Measurements from ENCODE around the gene ARHGEF4. TPM values are rescaled to one million over a fixed set of nuclear protein-coding genes. Genes with fewer than 3 reads are reported as not detected.
A peak's percentile ranks its signal among the peaks of the same experiment; 100 is the strongest.

Gene ARHGEF4
- total RNA-seq, 1 donor from 2014 or later: 11.1 TPM

DNA sequence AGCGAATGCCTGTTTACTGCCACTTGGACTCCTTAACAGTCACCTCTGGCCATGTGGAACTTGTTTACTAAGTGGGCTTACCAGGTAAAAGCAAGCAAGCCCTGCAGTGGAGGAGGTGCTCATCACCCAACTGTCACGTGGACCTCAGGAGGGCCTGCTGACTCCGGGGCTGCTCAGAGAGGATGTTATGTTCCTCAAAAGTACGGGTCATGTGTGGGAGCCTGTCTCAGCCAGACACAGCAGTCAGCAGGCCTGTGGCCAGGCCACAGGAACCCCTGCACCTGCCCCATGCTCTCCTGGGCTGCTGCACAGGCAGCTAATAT lies 45.1 kb upstream of the ARHGEF4 start:
- H3K4me3 ChIP-seq: no peak overlapping the region
- ATAC-seq (peak; percentile 74), DNase-seq (no peak)
- H3K36me3 ChIP-seq: no peaks in the 10 kb centered on the region
- H3K27me3 ChIP-seq: peaks cover 5% of the 10 kb centered on the region
- intact Hi-C loops (cut with DNase I): no loop called here
- TF ChIP-seq CTCF (IDR thresholded peaks at IDR 0.05): no peak
- H3K27ac ChIP-seq: no peak overlapping the region
- H3K9me3 ChIP-seq: no peaks in the 10 kb centered on the region
- no peaks in the 10 kb centered on the region for H3K4me1 ChIP-seq

- ATAC-seq (no peak), DNase-seq (no peak)
- Histone ChIP-seq H3K27me3 (peaks cover 5% of the 10 kb centered on the region), H3K4me3 (no peak overlapping the region), H3K9me3 (no peaks in the 10 kb centered on the region), H3K27ac (no peak overlapping the region), H3K36me3 (no peaks in the 10 kb centered on the region), H3K4me1 (peaks cover 10% of the 10 kb centered on the region)
- TF ChIP-seq CTCF (IDR thresholded peaks at IDR 0.05): no peak
- intact Hi-C loops (cut with DNase I): no loop called here
Observed at GRCh38 chr2:130795431-130795830, 41.3 kb upstream of the ARHGEF4 start.

DNA sequence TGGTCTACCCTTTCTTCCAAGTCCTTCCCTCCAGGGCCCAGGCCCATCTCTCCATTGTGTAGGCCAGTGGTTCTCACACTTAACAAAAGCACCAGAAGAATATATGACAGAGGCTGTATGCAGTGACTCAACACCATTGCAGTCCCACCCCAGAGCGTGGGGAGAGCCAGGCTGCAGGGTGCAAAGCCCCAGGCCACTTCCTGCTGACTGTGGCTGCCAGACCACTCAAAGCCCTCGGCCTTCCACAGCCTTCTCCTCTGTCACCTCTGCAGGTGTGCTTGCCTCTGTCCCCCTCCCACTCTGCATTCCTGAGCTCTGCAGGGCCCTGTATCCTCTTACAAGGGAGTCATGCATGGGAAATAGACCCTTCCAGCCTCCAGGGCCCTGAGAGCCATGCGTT lies 40.4 kb upstream of the ARHGEF4 start:
- H3K27ac ChIP-seq: no peak overlapping the region
- DNase-seq (no peak), ATAC-seq (no peak)
- peaks cover 5% of the 10 kb centered on the region for H3K27me3 ChIP-seq
- H3K9me3 ChIP-seq: no peaks in the 10 kb centered on the region
- no peaks in the 10 kb centered on the region for H3K36me3 ChIP-seq
- peaks cover 10% of the 10 kb centered on the region for H3K4me1 ChIP-seq
- no peak overlapping the region for H3K4me3 ChIP-seq
- intact Hi-C loops (cut with DNase I): no loop called here
- TF ChIP-seq CTCF (IDR thresholded peaks at IDR 0.05): no peak

- Histone ChIP-seq H3K27ac (peak overlapping the region; percentile 82), H3K27me3 (peaks cover 5% of the 10 kb centered on the region), H3K4me1 (peaks cover 10% of the 10 kb centered on the region), H3K36me3 (no peaks in the 10 kb centered on the region), H3K9me3 (no peaks in the 10 kb centered on the region), H3K4me3 (peak overlapping the region; percentile 64)
- peak; percentile 85 for TF ChIP-seq CTCF (IDR thresholded peaks at IDR 0.05)
- DNase-seq (peak; percentile 96), ATAC-seq (peak; percentile 98)
- intact Hi-C loops (cut with DNase I): no loop called here
Observed at GRCh38 chr2:130797493-130798435, 39.0 kb upstream of the ARHGEF4 start.

DNA sequence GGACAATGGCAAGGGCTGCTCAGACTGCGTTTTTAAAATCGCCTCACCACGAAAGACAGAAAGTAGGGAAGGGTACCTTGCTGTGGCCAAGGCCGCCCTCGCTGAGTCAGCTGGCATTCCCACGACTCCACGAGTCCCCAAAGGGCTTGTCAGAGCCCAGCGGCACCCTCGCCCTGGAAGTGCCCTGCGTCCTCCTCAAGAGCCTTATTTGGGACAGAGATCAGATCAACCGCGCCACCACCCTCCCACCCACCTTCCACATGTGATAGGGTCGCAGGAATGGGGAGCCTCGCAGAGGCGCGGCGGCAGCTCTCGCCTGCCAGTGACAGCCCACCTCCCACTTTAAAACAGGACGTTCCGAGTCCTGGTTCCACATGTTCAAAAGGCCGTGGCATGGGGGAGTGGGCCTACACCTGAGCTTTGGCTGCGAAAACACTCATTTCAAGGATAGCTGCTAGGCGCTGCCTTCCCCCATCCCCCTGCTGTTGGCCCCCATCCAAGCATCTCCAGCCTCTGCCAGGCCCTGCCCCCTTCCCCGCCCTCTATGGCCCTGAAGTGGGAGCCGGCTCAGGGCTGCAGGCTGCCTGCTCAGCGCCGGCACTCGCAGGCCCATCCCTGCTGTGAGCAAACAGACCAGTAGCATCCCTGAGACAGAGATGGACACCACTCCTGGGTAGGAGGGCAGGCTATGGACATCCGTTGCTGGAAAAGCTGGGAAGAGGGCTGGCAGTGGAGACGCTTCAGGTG lies 38.1 kb upstream of the ARHGEF4 start:
- no peak for DNase-seq
- TF ChIP-seq CTCF (IDR thresholded peaks at IDR 0.05): no peak
- H3K36me3 ChIP-seq: no peaks in the 10 kb centered on the region
- ATAC-seq: no peak
- H3K4me3 ChIP-seq: peak overlapping the region; percentile 64
- H3K27me3 ChIP-seq: no peaks in the 10 kb centered on the region
- no peaks in the 10 kb centered on the region for H3K9me3 ChIP-seq
- H3K4me1 ChIP-seq: peaks cover 10% of the 10 kb centered on the region
- H3K27ac ChIP-seq: peak overlapping the region; percentile 82
- intact Hi-C loops (cut with DNase I): no loop called here
